ENCODE measurements around the gene WDFY3.

Gene WDFY3

GRCh38 chr4:84895283-84895682 is 71.2 kb downstream of the WDFY3 start:
- no peak overlapping the region for H3K9ac ChIP-seq
- no peaks in the 10 kb centered on the region for H3K79me2 ChIP-seq (ENCODE audit: insufficient read depth, low read depth)
- TF ChIP-seq, protein P1, sequence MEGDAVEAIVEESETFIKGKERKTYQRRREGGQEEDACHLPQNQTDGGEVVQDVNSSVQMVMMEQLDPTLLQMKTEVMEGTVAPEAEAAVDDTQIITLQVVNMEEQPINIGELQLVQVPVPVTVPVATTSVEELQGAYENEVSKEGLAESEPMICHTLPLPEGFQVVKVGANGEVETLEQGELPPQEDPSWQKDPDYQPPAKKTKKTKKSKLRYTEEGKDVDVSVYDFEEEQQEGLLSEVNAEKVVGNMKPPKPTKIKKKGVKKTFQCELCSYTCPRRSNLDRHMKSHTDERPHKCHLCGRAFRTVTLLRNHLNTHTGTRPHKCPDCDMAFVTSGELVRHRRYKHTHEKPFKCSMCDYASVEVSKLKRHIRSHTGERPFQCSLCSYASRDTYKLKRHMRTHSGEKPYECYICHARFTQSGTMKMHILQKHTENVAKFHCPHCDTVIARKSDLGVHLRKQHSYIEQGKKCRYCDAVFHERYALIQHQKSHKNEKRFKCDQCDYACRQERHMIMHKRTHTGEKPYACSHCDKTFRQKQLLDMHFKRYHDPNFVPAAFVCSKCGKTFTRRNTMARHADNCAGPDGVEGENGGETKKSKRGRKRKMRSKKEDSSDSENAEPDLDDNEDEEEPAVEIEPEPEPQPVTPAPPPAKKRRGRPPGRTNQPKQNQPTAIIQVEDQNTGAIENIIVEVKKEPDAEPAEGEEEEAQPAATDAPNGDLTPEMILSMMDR (conservative IDR thresholded peaks at IDR 0.05; ENCODE audit: low read depth, low read length) = no peak
- H4K20me1 ChIP-seq (ENCODE audit: insufficient read depth) = no peaks in the 10 kb centered on the region
- H2AFZ ChIP-seq (ENCODE audit: low read depth) = no peak overlapping the region
- H3K4me2 ChIP-seq = no peak overlapping the region
- H3K27ac ChIP-seq = no peak overlapping the region
- no peaks in the 10 kb centered on the region for H3K27me3 ChIP-seq (ENCODE audit: insufficient read depth, low read depth)
- no peaks in the 10 kb centered on the region for H3K4me1 ChIP-seq (ENCODE audit: low read depth, poor library complexity, severe bottlenecking)
- H3K4me3 ChIP-seq (IDR thresholded peaks at IDR 0.05; ENCODE audit: insufficient read depth, low read depth, low read length) = no peak overlapping the region
- no peaks in the 10 kb centered on the region for H3K36me3 ChIP-seq (ENCODE audit: insufficient read depth)

- no peaks in the 10 kb centered on the region for H3K36me3 ChIP-seq (ENCODE audit: insufficient read depth)
- H4K20me1 ChIP-seq (ENCODE audit: insufficient read depth) = no peaks in the 10 kb centered on the region
- no peak overlapping the region for H3K4me3 ChIP-seq (IDR thresholded peaks at IDR 0.05; ENCODE audit: insufficient read depth, low read depth, low read length)
- no peaks in the 10 kb centered on the region for H3K79me2 ChIP-seq (ENCODE audit: insufficient read depth, low read depth)
- H3K9ac ChIP-seq = no peak overlapping the region
- H2AFZ ChIP-seq (ENCODE audit: low read depth) = no peak overlapping the region
- H3K27me3 ChIP-seq (ENCODE audit: insufficient read depth, low read depth) = no peaks in the 10 kb centered on the region
- H3K27ac ChIP-seq = no peak overlapping the region
- TF ChIP-seq, protein P1 (conservative IDR thresholded peaks at IDR 0.05; ENCODE audit: low read depth, low read length) = no peak
- H3K4me2 ChIP-seq = no peak overlapping the region
- H3K4me1 ChIP-seq (ENCODE audit: low read depth, poor library complexity, severe bottlenecking) = no peaks in the 10 kb centered on the region
Observed at GRCh38 chr4:84894621-84895020, 71.9 kb downstream of the WDFY3 start.

GRCh38 chr4:84892950-84893349 is 73.5 kb downstream of the WDFY3 start:
- Histone ChIP-seq H3K36me3 (ENCODE audit: insufficient read depth) (no peaks in the 10 kb centered on the region), H3K4me2 (no peak overlapping the region), H3K27ac (no peak overlapping the region), H3K4me3 (IDR thresholded peaks at IDR 0.05; ENCODE audit: insufficient read depth, low read depth, low read length) (no peak overlapping the region), H2AFZ (ENCODE audit: low read depth) (no peak overlapping the region), H3K4me1 (ENCODE audit: low read depth, poor library complexity, severe bottlenecking) (no peaks in the 10 kb centered on the region), H3K79me2 (ENCODE audit: insufficient read depth, low read depth) (no peaks in the 10 kb centered on the region), H3K9ac (no peak overlapping the region), H3K27me3 (ENCODE audit: insufficient read depth, low read depth) (no peaks in the 10 kb centered on the region), H4K20me1 (ENCODE audit: insufficient read depth) (no peaks in the 10 kb centered on the region)
- TF ChIP-seq, protein P1 (conservative IDR thresholded peaks at IDR 0.05; ENCODE audit: low read depth, low read length) = no peak

DNA sequence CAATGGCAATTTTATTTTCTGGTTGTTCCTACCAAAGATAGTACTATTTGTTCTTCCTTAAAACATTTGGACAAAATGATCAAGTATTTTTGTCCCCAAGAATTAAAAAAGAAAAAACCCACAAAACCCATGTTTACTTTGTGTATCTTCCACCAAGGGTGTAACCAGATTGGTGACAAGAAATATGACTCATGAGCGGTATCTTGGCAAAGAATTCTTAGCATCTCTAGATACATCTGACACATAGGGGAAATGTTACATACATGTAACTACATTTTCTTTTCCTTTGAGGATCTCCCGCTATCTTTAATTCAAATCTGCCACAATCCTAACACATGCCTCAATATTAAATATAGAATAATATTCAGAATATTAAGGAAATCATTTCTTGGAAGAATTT is 78.7 kb downstream of the WDFY3 start:
- Histone ChIP-seq H3K36me3 (ENCODE audit: insufficient read depth) (no peaks in the 10 kb centered on the region), H3K27ac (no peak overlapping the region), H3K4me2 (no peak overlapping the region), H3K9ac (no peak overlapping the region), H3K27me3 (ENCODE audit: insufficient read depth, low read depth) (no peaks in the 10 kb centered on the region), H3K79me2 (ENCODE audit: insufficient read depth, low read depth) (no peaks in the 10 kb centered on the region), H3K4me3 (IDR thresholded peaks at IDR 0.05; ENCODE audit: insufficient read depth, low read depth, low read length) (no peak overlapping the region), H3K4me1 (ENCODE audit: low read depth, poor library complexity, severe bottlenecking) (no peaks in the 10 kb centered on the region), H4K20me1 (ENCODE audit: insufficient read depth) (no peaks in the 10 kb centered on the region; the same call in 1 of the 2 replicates), H2AFZ (ENCODE audit: low read depth) (no peak overlapping the region)
- TF ChIP-seq, protein P1 (conservative IDR thresholded peaks at IDR 0.05; ENCODE audit: low read depth, low read length) = no peak

All from KMS-11 (cell line).